B cell (primary cell): ENCODE measurements around the gene SLC7A9. TPM values are rescaled to one million over a fixed set of nuclear protein-coding genes. Genes with fewer than 3 reads are reported as not detected.

Experiments
- ATAC-seq: fragments of 200-7000 bp; cut with Tn5 transposase; one replicate; pipeline ENCODE4 v1.10.0; 2021; ENCODE audit warnings: low read depth, mild to moderate bottlenecking, moderate number of reproducible peaks, moderate library complexity
- CTCF ChIA-PET: fragments of 350-600 bp; sonication (Branson Sonifier 250); formaldehyde crosslinking; loops from one replicate; lab custom pipeline; 2021; ENCODE audit warnings: antibody characterized with exemption, inconsistent platforms; lab: Charles Lee
- POLR2A ChIA-PET: fragments of 350-600 bp; sonication (Branson Sonifier 250); formaldehyde crosslinking; loops from one replicate; lab custom pipeline; 2021; ENCODE audit warnings: antibody characterized with exemption; lab: Charles Lee
- DNase-seq: peaks from one replicate; pipeline ENCODE4 v3.0.0; 2013
- H2AFZ ChIP-seq: 2 replicates; pipeline ENCODE4 v1.6.1; 2012; ENCODE audit warnings: mild to moderate bottlenecking, low read depth, low read length; ENCODE audit not compliant: insufficient read depth, poor library complexity, severe bottlenecking
- H3K27ac ChIP-seq, 2 donors: 1 replicate in 1 of 2; 2 replicates in 1 of 2; pipeline ENCODE4 v1.5.1; 2012 to 2013; ENCODE audit warnings: low read length in 2 of 2, mild to moderate bottlenecking in 2 of 2, moderate library complexity in 1 of 2
- H3K27me3 ChIP-seq, 4 experiments: fragments of 200-600 bp in 1 of 4; sonication (generic) in 1 of 4; replicated peaks in 1 of 4; 1 replicate in 2 of 4; 2 replicates in 2 of 4; pipeline versions ENCODE4 v1.6.1 to v1.7.0; 2013 to 2016; ENCODE audit warnings: low read length in 3 of 4, mild to moderate bottlenecking in 2 of 4, mixed read lengths in 1 of 4, moderate library complexity in 1 of 4; ENCODE audit not compliant: insufficient read depth in 4 of 4, control insufficient read depth in 3 of 4; ENCODE audit errors: control extremely low read depth in 1 of 4
- H3K36me3 ChIP-seq, 2 experiments: replicated peaks in 1 of 2; 1 replicate in 1 of 2; 2 replicates in 1 of 2; pipeline versions ENCODE4 v1.6.1 to v1.7.1; 2013; ENCODE audit warnings: low read length in 1 of 2; ENCODE audit not compliant: insufficient read depth in 2 of 2, control insufficient read depth in 1 of 2; ENCODE audit errors: control extremely low read depth in 1 of 2, extremely low read depth in 1 of 2
- H3K4me1 ChIP-seq, 2 donors: fragments of 200-600 bp in 1 of 2; sonication (generic) in 1 of 2; 1 replicate in 1 of 2; 2 replicates in 1 of 2; pipeline versions ENCODE4 v1.5.1 to v1.6.1; 2013 to 2017; ENCODE audit warnings: low read length in 2 of 2; ENCODE audit not compliant: control insufficient read depth in 2 of 2, insufficient read depth in 2 of 2
- H3K4me2 ChIP-seq: replicated peaks from 2 replicates; pipeline ENCODE3; 2012; ENCODE audit warnings: mild to moderate bottlenecking, low read depth, low read length; ENCODE audit not compliant: poor library complexity, severe bottlenecking
- H3K4me3 ChIP-seq, 5 experiments: fragments of 200-600 bp in 1 of 5; sonication (generic) in 1 of 5; 1 replicate in 3 of 5; 2 replicates in 2 of 5; pipeline versions ENCODE4 v1.5.1 to v1.7.0; 2011 to 2016; ENCODE audit warnings: low read length in 4 of 5, mild to moderate bottlenecking in 4 of 5, low read depth in 2 of 5, control low read depth in 1 of 5, moderate library complexity in 1 of 5; ENCODE audit not compliant: insufficient read depth in 1 of 5; ENCODE audit errors: control extremely low read depth in 1 of 5, extremely low read depth in 1 of 5
- H3K79me2 ChIP-seq: fragments of 200-600 bp; sonication (generic); one replicate; pipeline ENCODE4 v1.6.0; 2016; ENCODE audit warnings: low read length; ENCODE audit not compliant: control insufficient read depth, insufficient read depth
- H3K9ac ChIP-seq: fragments of 200-600 bp; sonication (generic); 2 replicates; pipeline ENCODE4 v1.6.1; 2017; ENCODE audit warnings: mild to moderate bottlenecking, low read length, moderate library complexity
- H3K9me3 ChIP-seq, 3 donors: one replicate each; pipeline versions ENCODE4 v1.6.1 to v1.7.1; 2013; ENCODE audit warnings: low read length in 2 of 3; ENCODE audit not compliant: control insufficient read depth in 2 of 3, insufficient read depth in 1 of 3; ENCODE audit errors: control extremely low read depth in 1 of 3
- H4K20me1 ChIP-seq: 2 replicates; pipeline ENCODE4 v1.6.0; 2012; ENCODE audit warnings: mild to moderate bottlenecking, low read length; ENCODE audit not compliant: insufficient read depth, control insufficient read depth, poor library complexity, severe bottlenecking
- H3K27ac Mint-ChIP-seq: one replicate; pipeline ENCODE4 v1.8.0; 2021; ENCODE audit warnings: mixed read lengths
- H3K27me3 Mint-ChIP-seq: one replicate; pipeline ENCODE4 v1.8.0; 2021; ENCODE audit warnings: mixed read lengths
- H3K4me1 Mint-ChIP-seq: one replicate; pipeline ENCODE4 v1.8.0; 2021; ENCODE audit warnings: mixed read lengths
- H3K4me3 Mint-ChIP-seq: one replicate; pipeline ENCODE4 v1.8.0; 2021; ENCODE audit warnings: mixed read lengths
- H3K9me3 Mint-ChIP-seq: one replicate; pipeline ENCODE4 v1.8.0; 2022; ENCODE audit warnings: mixed read lengths; ENCODE audit not compliant: insufficient read depth
- CTCF ChIP-seq: fragments of 200-600 bp; IDR thresholded peaks from one replicate; pipeline ENCODE4 v1.8.0; 2022; ENCODE audit warnings: antibody characterized with exemption, mild to moderate bottlenecking
- EZH2 ChIP-seq: IDR thresholded peaks from 2 replicates; pipeline ENCODE4 v1.6.1; 2012; ENCODE audit warnings: borderline replicate concordance, low read depth, mild to moderate bottlenecking, moderate library complexity, low read length; ENCODE audit not compliant: insufficient read depth, poor library complexity, severe bottlenecking
- WGBS: methylation state at CpG from one replicate; pipeline ENCODE4 v1.1.5; 2013; ENCODE audit warnings: missing lambda C conversion rate; ENCODE audit not compliant: insufficient coverage; 5-methylcytosine and 5-hydroxymethylcytosine counted together
- intact Hi-C: fragments of 100-400 bp; cut with micrococcal nuclease; formaldehyde crosslinking; loops from one replicate; pipeline ENCODE4 v1.10.0; 2022
- polyA plus RNA-seq: library from polyadenylated mRNA; depleted of rRNA; stranded (reverse); fragments of >200 nt; gene quantifications from 2 replicates; pipeline ENCODE4 v1.2.3, GENCODE V29; 2012
- total RNA-seq, 2 donors: library from RNA; stranded (reverse); fragments of 120-200 nt in 1 of 2; gene quantifications; 1 replicate in 1 of 2; 2 replicates in 1 of 2; pipeline versions ENCODE4 v1.2.3 to v1.2.4, GENCODE V29; 2013 to 2022

SLC7A9 gene
- total and polyA plus RNA-seq, 2 donors (not counting 1 experiment from before 2014, with no cell fraction given): 0.19 to 0.62 TPM

- DNase-seq: no peak
- no peaks in the 10 kb centered on the region for H4K20me1 ChIP-seq
- Mint-ChIP-seq H3K27me3 (peaks cover 6% of the 10 kb centered on the region), H3K9me3 (no peaks in the 10 kb centered on the region), H3K4me1 (no peaks in the 10 kb centered on the region), H3K4me3 (no peak overlapping the region), H3K27ac (no peak overlapping the region)
- no peaks in the 10 kb centered on the region for H3K27me3 ChIP-seq
- H3K36me3 ChIP-seq: no peaks in the 10 kb centered on the region
- no peak overlapping the region for H3K9ac ChIP-seq
- no peak overlapping the region for H2AFZ ChIP-seq
- H3K4me3 ChIP-seq: no peak overlapping the region
- H3K4me2 ChIP-seq: no peak overlapping the region
- WGBS: 100% methylated on average over 1 of the region's 4 CpGs
- POLR2A ChIA-PET: no interaction called here
- no peak overlapping the region for H3K27ac ChIP-seq
- no peak for TF ChIP-seq EZH2
- TF ChIP-seq CTCF: no peak
- H3K9me3 ChIP-seq: no peaks in the 10 kb centered on the region
- intact Hi-C loops: no loop called here
- CTCF ChIA-PET: no interaction called here
- H3K4me1 ChIP-seq: no peaks in the 10 kb centered on the region
- H3K79me2 ChIP-seq: no peaks in the 10 kb centered on the region
- ATAC-seq: no peak
These were observed 68.8 kb downstream of the SLC7A9 start for GRCh38 chr19:32800754-32801153.

- Mint-ChIP-seq H3K27me3 (peaks cover 6% of the 10 kb centered on the region), H3K27ac (no peak overlapping the region), H3K4me3 (no peak overlapping the region), H3K9me3 (no peaks in the 10 kb centered on the region), H3K4me1 (no peaks in the 10 kb centered on the region)
- no peak overlapping the region for H3K9ac ChIP-seq
- CTCF ChIA-PET: no interaction called here
- no peaks in the 10 kb centered on the region for H3K36me3 ChIP-seq
- POLR2A ChIA-PET: no interaction called here
- intact Hi-C loops: no loop called here
- H3K79me2 ChIP-seq: no peaks in the 10 kb centered on the region
- H3K4me2 ChIP-seq: no peak overlapping the region
- ATAC-seq (no peak), DNase-seq (no peak)
- TF ChIP-seq CTCF: no peak
- TF ChIP-seq EZH2: no peak
- no peaks in the 10 kb centered on the region for H4K20me1 ChIP-seq
- H3K27ac ChIP-seq: no peak overlapping the region
- H3K4me3 ChIP-seq: no peak overlapping the region
- no peak overlapping the region for H2AFZ ChIP-seq
- H3K9me3 ChIP-seq: no peaks in the 10 kb centered on the region
- H3K4me1 ChIP-seq: no peaks in the 10 kb centered on the region
- no peaks in the 10 kb centered on the region for H3K27me3 ChIP-seq
These were observed 69.4 kb downstream of the SLC7A9 start for GRCh38 chr19:32800191-32800590.
